ENCODE data around the gene SERPINA9. TPM values are rescaled to one million over a fixed set of nuclear protein-coding genes. Genes with fewer than 3 reads are reported as not detected.
A peak's percentile ranks its signal among the peaks of the same experiment; 100 is the strongest.

The SERPINA9 gene
- total RNA-seq, 2 donors from 2014 or later = not detected

- H3K36me3 ChIP-seq = no peaks in the 10 kb centered on the region
- H3K27ac ChIP-seq = no peak overlapping the region
- no peak overlapping the region for H3K4me3 ChIP-seq
- no peak for DNase-seq (ENCODE audit: low spot score)
- TF ChIP-seq CTCF (IDR thresholded peaks at IDR 0.05) = no peak
- peaks cover 0 to under 1% of the 10 kb centered on the region in 2 donors for H3K9me3 ChIP-seq
- no peaks in the 10 kb centered on the region for H3K27me3 ChIP-seq
- H3K4me1 ChIP-seq = no peaks in the 10 kb centered on the region
Measured at GRCh38 chr14:94472842-94473241, 3.2 kb downstream of the SERPINA9 start.

- TF ChIP-seq CTCF (IDR thresholded peaks at IDR 0.05) = no peak
- no peaks in the 10 kb centered on the region for H3K4me1 ChIP-seq
- H3K4me3 ChIP-seq = no peak overlapping the region
- no peaks in the 10 kb centered on the region for H3K9me3 ChIP-seq
- no peak overlapping the region for H3K27ac ChIP-seq
- H3K27me3 ChIP-seq = no peaks in the 10 kb centered on the region
- no peaks in the 10 kb centered on the region for H3K36me3 ChIP-seq
- no peak for DNase-seq (ENCODE audit: low spot score)
Measured at GRCh38 chr14:94471045-94471444, 5.0 kb downstream of the SERPINA9 start.

GRCh38 chr14:94470311-94470710, 5.7 kb downstream of the SERPINA9 start:
- Histone ChIP-seq H3K9me3 (peaks cover 0 to 3% of the 10 kb centered on the region in 2 donors), H3K4me3 (no peak overlapping the region), H3K4me1 (no peaks in the 10 kb centered on the region), H3K27me3 (no peaks in the 10 kb centered on the region), H3K27ac (no peak overlapping the region), H3K36me3 (no peaks in the 10 kb centered on the region)
- peak; percentile 11 for DNase-seq (ENCODE audit: low spot score)
- no peak for TF ChIP-seq CTCF (IDR thresholded peaks at IDR 0.05)

- H3K4me1 ChIP-seq = no peaks in the 10 kb centered on the region
- no peak for TF ChIP-seq CTCF (IDR thresholded peaks at IDR 0.05)
- H3K27me3 ChIP-seq = no peaks in the 10 kb centered on the region
- DNase-seq (ENCODE audit: low spot score) = peak; percentile 18
- no peak overlapping the region for H3K4me3 ChIP-seq
- no peak overlapping the region for H3K27ac ChIP-seq
- peaks cover 0 to 13% of the 10 kb centered on the region in 2 donors for H3K9me3 ChIP-seq
- no peaks in the 10 kb centered on the region for H3K36me3 ChIP-seq
Measured at GRCh38 chr14:94469261-94469660, 6.7 kb downstream of the SERPINA9 start.

- Histone ChIP-seq H3K36me3 (no peaks in the 10 kb centered on the region), H3K4me1 (no peaks in the 10 kb centered on the region), H3K27me3 (no peaks in the 10 kb centered on the region), H3K4me3 (no peak overlapping the region), H3K27ac (no peak overlapping the region), H3K9me3 (peaks cover 0 to 15% of the 10 kb centered on the region in 2 donors)
- no peak for TF ChIP-seq CTCF (IDR thresholded peaks at IDR 0.05)
- no peak for DNase-seq (ENCODE audit: low spot score)
Measured at GRCh38 chr14:94467728-94468520, 8.1 kb downstream of the SERPINA9 start.
